GM21381 (cell line): ENCODE results near the gene CCNI2.

Experiments used
- ATAC-seq: cut with Tn5 transposase; IDR thresholded peaks from one replicate; pipeline ENCODE4 v1.9.1; 2021; ENCODE audit warnings: mild to moderate bottlenecking, moderate library complexity; ENCODE audit not compliant: unreplicated experiment

The CCNI2 gene

DNA sequence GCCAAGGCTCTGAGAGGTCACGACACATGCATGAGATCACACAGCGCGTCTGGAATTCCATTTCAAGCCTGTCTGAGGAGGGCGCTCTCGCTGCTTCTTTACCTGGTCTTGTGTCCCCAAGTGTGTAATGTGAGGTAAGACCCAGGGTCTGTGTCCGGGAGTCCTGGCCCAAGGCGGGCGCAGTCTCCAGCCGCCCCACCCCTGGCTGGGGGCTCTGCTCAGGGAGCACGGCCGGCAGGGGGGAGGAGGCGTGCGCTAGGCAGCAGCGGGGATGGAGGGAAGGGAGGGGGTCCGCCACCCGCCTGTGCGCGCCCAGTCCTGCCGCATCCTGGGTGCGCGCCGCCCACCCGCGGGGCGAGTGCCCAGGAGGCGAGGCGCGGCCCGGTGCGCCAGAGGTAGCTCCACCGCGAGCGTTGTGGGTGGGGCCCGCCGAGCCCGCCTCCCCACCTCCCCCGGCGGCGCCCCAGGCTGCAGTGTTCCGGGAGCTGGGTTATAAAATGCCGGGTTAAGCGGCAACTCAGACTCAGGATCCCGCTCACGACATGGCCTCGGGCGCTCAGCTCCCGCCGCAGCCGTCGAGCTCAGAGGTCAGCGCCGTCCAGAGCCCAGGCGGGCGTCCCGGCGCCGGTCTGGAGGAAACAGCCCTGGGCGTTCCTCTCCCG, at the start of gene CCNI2:
CCNI2 (plus strand) TSS at position 473 of the 662 bp plus-strand sequence; CDS start at position 543, 70 bp downstream.
- peak; percentile 37 for ATAC-seq

DNA sequence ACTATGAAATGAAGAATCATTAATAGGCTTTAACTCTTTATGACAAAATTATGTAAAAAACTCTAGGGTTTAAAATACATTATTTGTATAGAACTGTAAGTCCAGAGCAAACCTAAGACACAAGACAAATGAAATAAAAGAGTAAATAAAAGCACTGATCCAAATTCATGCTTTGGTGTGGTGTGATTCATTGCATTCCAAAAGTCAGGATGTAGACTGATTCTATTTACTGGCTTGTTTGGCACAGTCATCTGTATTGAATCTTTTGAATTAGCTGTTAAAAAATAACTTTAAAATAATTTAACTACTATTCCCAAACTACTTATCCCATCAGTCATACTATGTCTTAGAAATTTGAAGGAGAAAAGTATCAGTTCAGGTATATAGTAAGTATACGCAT, 42.4 kb upstream of the CCNI2 start:
- no peak for ATAC-seq

GRCh38 chr5:132708645-132709044, 38.6 kb upstream of the CCNI2 start:
- no peak for ATAC-seq

- no peak for ATAC-seq
Measured at GRCh38 chr5:132714456-132715307, 32.5 kb upstream of the CCNI2 start.

GRCh38 chr5:132718544-132719312, 28.5 kb upstream of the CCNI2 start:
- ATAC-seq = no peak

DNA sequence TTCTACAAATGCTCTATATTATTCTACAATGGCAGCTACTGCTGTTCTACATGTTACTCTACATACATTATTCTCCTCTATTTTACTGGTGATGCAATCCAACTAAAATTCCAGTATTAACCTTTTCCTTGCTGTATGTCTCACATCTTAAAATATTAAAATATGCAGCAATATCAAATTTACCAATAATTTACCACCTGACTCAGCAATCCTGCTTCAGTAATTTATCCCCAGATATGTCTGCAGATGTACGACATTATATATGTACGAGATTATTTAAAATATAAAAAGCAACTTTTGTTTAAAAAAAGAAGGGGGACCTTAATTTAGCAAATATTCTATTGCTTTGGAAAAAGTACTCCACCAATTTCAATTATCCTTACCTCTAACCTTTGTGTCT, 21.5 kb upstream of the CCNI2 start:
- no peak for ATAC-seq

- ATAC-seq = no peak
Measured at GRCh38 chr5:132729896-132730295, 17.3 kb upstream of the CCNI2 start.

DNA sequence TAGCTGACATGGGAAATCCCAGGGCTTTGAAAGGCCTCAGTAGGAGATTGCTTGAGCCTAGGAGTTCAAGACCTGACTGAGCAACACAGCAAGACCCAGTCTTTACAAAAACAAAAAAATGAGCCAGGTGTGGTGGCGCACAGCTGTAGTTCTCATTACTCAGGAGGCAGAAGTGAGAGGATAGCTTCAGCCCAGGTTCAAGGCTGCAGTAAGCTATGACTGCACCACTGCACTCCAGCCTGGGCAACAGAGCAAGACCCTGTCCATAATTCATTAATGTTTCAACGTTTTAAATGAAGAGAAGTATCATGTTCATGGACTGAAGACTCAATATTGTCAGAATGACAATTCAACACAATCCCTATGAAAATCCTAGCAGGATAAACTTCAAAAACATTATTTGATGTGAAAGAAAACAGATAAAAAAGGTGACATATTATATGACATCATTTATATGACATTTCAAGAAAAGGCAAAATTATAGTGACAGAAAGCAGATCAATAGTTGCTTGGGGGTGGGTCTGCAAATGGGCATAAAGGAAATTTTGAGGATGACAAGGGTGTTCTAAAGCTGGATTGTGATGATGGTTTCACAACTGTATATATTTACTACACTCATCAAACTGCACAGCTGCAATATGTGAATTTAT, 13.6 kb upstream of the CCNI2 start:
- ATAC-seq = no peak

GRCh38 chr5:132734687-132735086, 12.5 kb upstream of the CCNI2 start:
- no peak for ATAC-seq

GRCh38 chr5:132736853-132737833, 10.1 kb upstream of the CCNI2 start, which contains the start of gene KIF3A:
TSS of gene KIF3A (minus strand) at chr5:132737546. CDS start at chr5:132737419, 127 bp downstream.
- peak; percentile 90 for ATAC-seq

- ATAC-seq = no peak
Measured at GRCh38 chr5:132737982-132738681, 9.1 kb upstream of the CCNI2 start.

DNA sequence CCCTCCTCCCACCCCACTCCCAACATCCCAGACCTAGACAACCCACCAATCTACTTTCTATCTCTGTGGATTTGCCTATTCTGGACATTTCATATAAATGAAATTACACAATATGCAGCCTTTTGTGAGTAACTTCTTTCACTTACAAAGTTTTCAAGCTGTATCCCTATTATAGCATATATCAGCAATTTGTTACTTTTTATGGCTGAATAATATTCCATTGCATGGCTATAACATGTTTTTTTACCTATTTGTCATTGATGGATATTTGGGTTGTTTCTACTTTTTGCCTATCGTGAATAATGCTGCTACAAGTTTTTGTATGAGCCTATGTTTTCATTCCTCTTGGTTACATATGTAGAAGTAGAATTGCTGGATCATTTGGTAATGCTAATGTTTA, 8.0 kb upstream of the CCNI2 start:
- ATAC-seq = no peak

DNA sequence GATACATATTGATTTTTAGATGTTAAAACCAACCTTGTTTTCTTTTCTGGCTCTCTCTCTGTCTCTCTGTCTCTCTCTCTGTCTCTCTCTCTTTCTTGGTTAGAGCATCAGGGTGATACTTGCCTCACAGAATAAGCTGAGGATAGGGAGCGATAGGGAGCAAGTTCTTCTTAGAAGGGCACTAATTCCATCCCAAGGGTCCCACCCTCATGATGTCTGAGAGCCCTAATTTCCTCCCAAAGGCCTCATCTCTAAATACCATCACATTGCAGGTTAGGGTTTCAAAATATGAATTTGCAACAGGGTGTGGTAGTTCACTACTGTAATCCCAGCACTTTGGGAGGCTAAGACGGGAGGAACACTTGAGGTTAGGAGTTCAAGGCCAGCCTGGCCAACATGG, 5.1 kb upstream of the CCNI2 start:
- no peak for ATAC-seq

DNA sequence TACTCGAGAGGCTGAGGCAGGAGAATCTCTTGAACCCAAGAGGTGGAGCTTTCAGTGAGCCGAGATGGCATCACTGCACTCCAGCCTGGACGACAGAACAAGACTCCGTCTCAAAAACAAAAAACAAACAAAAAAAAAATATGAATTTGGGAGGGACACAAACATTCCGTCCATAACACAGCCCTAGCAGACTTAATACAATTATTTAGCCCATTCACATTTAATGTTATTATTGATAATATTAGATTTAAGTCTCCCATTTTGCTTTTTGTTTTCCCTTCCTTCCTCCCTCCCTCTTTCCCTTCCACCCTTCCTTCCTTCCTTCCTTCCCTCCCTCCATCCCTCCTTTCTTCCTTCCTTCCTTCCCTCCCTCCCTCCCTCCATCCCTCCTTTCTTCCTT, 4.6 kb upstream of the CCNI2 start:
- no peak for ATAC-seq

GRCh38 chr5:132744659-132745058, 2.6 kb upstream of the CCNI2 start:
- ATAC-seq = no peak

GRCh38 chr5:132746592-132746953, 653 bp upstream of the CCNI2 start:
- ATAC-seq = no peak

DNA sequence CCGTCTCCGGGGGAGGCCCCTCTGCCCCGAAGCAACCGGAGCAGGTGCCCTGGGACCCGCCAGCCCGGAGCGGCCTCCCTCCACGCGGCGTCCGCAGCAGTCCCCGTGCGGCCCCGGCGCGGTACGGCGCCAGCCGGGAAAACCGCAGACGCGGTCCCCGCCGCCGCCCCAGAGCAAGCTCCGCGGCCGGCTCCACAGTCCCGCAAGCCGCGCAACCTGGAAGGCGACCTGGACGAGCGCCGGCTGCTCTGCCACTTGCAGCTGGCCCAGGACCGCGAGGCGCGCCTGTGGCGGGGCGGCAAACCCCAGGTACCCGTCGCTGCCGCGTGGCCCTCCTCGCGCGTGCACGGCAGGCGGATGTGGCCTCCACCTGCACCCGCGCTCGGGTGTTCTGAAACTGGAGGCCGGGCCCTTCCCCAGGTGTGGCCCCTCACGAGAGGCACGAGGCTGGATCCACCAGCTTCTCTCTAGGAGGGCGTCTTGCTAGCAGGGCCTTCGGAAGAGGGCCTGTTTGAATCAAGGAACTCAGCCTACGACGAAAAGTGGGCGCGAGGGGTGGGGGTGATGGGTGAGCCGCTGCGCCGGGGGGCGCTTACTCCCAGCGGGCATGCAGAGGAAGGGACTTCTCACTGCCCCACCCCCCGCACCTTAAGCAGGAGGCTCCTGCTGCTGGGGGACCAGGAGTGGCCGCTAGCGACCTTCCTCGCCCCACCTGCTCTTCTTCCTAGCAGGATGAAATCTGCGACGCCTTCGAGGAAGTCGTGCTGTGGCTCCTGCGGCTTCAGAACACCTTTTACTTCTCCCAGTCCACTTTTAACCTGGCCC, 602 bp downstream of the CCNI2 start:
- peak; percentile 7 for ATAC-seq

- ATAC-seq = no peak
Measured at GRCh38 chr5:132748522-132749000, 1.3 kb downstream of the CCNI2 start.
